Activated gamma-delta T cell (primary cell): ENCODE results near the gene BNC2.
"Not testable (repeated sequence)": the region's sequence is repeated elsewhere in the genome, so short reads cannot be mapped to it uniquely, and the experiment has no call there.

Experiments used
- DNase-seq: peaks from one replicate; lab custom pipeline; 2025; lab: John Stamatoyannopoulos, UW

Gene BNC2

DNA sequence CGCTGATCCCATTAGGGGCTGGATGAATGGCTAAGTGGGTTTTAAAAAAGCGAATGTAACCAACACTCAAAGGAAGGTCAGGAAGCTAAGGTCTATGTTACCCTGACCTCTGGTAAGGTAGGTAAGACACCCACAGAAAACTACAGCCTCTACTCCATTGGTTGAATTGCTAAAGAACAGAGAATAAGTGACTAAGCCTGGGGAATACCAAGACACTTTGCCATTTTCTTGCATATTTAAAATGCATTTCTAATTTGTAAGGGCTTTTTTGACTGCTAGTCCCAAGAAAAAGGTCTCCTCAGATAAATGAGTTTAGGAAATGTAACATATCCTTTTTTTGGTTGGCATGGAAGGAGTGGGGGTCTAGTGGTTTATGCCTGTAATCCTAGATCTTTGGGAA is 368.7 kb downstream of the BNC2 start:
- DNase-seq: no peak

DNA sequence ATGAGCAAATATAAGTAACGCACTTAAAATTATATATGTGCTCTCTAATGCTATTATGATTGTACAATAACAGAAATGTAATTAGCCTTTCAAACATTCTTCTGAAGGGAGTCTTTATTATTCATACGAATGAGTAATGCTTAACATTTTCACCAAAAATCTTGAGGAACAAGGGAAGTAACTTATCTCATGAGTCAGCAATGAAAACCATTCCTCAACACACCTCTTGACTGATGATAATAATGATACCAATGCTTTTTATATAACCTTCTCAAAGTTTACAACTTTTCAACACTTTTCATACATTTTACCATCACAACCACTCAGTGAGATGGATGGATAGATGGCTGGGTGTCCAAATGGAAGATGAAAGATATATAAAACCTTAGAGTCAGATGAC is 369.3 kb downstream of the BNC2 start:
- no peak for DNase-seq

DNA sequence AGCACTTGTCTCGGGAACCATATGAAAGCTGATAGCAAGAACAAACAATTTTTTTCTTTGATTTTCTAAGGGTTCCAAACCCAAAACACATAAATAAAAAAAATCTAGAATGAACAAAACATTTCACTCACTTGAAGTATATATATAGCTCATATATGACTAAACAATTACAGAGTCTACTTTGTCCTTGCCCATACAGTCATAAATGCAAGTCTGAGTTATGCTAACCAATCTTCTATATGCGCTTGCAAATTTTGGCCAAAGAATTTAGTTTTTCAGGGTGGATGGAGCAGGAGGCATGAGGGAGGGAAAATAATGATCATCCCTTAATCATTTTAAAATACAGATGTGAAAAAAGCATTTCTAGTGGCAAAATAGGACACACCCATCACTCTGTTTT is 370.1 kb downstream of the BNC2 start:
- DNase-seq: no peak

DNA sequence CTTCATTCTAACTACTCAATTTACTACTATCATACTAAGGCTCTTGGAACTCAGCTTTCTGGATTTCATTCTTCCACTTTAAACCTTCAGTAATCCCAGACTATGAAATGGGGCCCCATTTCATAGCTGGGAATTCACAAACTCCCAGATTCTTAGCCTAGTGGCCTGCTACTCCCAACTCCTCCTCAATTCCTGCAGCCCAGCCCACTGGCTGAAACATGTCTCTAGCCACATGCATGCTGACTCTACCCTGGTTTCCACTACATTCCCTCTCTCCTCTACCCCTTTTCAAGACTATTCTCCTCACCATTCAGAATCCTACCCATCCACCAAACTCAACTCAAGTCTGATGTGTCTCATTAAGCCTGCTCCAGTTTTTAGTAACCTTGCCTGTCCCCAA is 370.6 kb downstream of the BNC2 start:
- no peak for DNase-seq

DNA sequence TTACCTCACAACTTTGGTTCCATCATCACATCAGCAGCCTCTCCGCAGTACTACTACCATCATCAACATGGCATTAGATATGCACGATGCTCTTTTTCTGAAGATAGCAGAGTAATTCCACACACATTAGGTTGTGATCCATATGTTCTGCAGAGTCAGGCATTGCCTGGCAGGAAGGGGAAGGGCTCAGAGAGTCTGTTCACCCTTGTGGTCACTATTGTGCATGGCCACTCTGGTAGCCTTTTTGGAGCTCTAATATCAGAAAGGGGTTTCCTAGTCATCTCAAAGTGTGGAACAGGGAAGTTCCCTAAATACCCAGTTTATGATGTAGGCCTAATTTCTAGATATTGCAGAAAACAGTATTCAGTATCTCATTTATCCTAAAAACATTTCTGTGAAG is 373.6 kb downstream of the BNC2 start:
- DNase-seq: no peak

DNA sequence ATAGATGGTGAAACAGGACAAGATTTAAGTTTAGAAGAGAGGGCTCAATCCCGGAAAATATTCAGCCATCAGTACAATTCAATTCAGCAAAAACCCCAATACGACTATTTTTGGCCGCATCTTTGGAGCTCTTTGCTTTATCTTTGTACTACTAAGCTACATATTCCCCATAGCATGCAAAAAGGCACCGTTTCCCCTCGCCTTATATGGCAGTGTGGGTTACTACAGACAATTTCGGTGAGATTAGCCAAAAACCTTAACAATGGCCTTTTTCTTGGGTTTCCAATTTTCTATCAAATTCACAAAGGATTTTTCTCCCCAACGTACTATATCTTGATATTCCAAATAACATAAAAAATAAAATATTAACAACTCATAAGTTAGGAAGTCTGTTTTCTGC is 382.6 kb downstream of the BNC2 start:
- DNase-seq: no peak

DNA sequence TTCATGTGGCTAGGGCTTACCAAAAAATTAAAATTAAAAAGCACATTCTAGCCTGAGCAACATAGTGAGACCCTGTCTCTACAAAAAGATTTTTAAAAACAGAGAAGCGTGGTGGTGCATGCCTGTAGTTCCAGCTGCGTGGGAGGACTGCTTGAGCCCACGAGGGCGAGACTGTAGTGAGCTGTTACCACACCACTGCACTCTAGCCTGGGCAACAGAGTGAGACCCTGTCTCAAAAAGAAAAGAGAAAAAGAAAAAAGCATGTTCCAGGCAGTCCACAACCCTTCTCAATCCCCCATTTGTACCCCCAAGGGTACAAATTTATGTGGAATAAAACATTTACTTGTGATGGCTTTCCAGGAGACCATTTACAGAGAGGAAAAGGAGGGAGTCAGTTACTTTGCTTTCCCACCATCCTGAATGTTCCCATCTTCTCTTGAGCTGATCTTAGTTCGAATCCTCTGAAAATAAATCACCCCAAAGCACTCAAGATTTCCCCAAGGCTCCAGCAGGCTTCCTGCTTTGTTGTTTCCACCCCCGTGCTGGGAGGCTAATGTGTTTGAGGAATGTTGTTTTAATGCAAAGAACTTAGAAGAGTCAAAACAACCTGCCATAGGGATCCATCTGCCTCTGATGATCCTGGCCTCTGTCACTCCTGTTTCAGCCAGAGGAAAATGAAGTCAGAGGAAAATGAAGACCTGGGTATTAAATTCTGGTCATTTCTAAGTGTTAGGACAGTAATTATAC is 384.7 kb downstream of the BNC2 start:
- no peak for DNase-seq

DNA sequence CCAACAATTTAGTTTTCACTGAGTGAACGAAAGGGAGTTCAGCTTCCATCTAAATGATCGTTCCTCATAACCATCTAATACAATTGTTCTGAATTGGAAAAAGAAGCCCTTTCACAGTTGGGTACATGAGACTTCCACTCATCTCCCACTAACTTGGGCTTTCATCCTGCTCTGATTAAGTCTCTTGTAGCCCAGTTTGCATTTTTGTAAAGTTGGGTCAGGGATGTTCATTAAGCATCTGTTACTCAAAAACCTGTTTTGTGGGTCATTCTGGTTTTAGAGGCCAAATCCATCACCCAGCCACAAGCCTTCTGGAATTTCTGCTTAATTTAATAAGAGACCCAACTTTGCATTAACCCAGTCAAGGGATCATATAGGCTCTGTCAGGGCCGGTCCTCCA is 385.3 kb downstream of the BNC2 start:
- no peak for DNase-seq

DNA sequence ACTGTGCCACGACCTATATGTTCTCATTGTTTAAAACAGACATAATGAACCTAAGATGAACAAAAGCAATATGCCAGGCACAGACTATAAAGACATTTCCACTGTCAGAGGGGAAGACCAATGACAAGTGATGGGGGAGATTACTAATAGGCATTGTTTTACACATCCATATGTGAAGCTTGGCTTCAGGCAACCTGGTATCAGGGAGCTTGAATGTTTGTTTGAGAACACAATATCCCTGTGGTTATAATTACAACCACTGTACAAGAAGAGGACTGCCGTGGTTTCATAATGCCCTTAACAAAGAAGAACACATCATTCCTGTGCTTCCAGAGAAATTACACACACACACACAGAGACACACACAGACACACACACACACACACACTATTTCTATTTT is 385.7 kb downstream of the BNC2 start:
- DNase-seq: no peak

DNA sequence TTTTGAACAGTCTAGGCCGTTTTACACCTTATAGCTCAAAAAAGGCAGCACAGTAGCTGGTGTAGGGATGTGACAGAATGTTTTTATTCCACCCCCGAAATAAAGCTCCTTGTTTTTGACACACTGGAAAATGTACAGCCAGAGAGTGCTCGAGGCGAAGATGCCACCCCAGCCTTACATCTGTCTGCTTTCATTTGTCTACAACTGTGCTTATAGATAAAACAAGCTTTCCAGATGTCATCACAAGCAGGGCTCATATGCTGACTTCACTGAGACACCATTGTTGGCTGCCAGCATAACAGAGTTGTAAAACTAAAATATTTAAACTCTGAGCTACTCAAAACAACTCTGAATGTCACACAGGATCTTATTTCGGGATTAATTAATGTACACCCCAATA is 386.3 kb downstream of the BNC2 start:
- DNase-seq: no peak

DNA sequence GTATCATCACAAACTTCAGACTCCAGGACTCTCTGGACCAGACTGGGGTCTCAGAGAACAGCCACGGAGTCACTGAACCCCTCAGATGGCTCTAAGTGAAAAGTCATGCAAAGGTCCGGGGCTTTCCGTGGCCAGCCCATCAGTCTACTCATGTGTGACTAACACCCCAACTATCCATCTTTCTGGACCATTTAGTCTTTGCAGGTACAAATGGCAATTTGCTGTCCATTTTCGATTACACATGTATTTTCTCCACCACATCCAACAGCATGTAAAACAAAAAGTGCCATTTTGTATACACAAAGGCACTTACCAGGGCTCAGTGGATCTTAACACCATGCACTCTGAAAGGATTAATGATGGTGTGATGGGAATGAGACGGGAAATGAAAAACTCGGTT is 387.7 kb downstream of the BNC2 start:
- no peak for DNase-seq

DNA sequence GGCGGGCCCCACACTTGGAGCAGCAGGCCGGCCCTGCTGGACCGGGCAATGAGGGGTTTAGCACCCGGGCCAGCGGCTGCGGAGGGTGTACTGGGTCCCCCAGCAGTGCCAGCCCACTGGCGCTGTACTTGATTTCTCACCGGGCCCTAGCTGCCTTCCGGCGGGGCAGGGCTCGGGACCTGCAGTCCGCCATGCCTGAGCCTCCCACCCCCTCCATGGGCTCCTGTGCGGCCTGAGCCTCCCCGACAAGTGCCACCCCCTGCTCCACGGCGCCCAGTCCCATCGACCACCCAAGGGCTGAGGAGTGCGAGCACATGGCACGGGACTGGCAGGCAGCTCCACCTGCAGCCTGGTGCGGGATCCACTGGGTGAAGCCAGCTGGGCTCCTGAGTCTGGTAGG is 389.9 kb downstream of the BNC2 start:
- not testable (repeated sequence) for DNase-seq

DNA sequence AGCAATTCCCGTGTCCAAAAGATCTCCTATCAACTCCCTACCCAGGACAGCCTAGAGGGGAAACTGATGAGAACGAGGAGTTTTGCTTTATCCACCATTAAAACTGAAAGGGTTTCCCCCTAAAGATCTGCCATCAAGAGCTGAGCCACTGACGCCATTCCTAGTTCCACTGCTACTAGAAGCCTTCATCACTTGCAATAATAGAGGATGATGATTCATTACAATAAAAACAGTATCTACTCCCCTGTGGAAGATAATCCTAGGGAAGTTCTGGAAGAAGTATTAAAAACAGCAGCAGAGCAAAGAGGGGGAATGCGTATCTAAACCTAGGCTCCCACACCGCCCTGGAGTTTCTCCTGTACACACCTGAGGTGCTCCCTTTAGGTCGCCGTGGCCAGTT is 394.5 kb downstream of the BNC2 start:
- DNase-seq: no peak

DNA sequence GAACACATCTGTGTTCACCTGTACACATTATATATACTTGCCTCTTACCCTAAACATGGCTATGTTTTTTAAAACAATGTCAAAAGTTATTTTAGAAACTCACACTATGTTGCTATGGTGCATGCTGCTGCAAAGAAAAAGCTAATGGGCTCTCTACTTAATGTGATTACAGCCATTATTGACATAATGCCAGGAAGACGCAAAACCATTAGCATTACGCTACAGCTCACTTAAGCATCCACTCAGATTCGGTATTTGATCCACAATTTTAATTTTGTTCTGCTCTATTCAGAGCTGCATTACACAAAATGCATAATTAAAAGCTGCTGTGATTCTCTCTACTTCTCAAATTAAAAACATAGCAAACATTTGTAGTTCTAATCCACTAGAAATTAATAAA is 395.2 kb downstream of the BNC2 start:
- no peak for DNase-seq

DNA sequence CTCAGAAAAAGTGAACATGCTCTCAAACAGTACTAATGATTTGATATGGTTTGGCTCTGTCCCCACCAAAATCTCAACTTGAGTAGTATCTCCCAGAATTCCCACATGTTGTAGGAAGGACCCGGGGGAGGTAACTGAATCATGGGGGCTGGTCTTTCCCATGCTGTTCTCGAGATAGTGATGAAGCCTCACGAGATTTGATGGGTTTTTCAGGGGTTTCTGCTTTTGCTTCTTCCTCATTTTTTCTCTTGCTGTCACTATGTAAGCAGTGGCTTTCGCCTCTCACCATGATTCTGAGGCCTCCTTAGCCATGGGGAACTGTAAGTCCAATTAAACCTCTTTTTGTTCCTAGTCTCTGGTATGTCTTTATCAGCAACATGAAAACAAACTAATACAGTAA is 401.3 kb downstream of the BNC2 start:
- DNase-seq: no peak

DNA sequence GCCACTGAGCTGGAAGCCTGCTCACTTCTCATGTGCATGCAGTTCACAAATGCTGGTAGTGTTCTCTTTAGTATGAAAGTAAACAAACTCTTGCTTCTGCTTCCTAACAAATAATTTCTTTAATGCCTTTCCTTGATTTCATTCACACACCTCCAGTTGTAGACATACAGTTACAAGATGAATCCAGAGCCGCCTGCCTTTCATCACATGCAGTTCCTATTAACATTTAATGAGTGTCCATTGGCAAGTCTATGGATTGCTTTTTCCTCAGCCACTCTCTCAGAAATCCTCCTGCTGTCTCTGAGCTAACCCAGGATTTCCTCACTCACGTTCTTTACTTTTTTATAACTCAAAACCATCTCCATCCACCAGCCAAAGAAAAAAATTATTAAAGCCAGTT is 408.6 kb downstream of the BNC2 start:
- no peak for DNase-seq

DNA sequence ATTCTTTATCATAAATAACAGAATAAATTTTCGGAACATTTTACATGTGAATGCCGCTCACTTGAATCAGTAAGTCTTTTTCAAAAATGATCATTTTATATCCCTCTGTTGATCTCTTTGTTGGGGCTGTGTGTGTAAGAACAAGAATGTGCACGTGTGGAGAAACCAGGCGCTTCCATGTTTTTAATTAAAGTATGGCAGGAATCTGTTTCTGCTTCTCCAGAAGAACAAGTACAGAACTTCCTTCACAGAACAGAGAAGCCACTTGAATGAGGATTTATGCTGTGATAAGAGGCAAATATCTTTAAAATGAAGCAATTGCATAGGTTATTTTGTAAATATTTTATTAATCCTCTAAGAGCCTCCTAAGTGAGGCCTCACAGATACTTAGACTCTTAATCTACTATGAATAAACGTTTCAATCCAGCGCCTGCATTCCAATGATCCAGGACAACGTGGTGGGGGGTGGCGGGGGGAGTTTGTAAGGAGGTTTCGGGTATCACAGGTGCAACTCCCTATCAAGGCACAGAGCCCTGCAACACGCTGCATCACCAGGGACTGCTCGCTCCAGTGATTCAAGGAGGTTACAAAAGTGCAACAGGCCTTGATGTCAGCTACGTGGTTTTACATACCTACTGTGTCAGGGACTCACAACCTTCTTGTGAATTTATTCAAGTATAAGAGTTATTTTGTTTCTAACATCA is 409.2 kb downstream of the BNC2 start:
- DNase-seq: no peak

DNA sequence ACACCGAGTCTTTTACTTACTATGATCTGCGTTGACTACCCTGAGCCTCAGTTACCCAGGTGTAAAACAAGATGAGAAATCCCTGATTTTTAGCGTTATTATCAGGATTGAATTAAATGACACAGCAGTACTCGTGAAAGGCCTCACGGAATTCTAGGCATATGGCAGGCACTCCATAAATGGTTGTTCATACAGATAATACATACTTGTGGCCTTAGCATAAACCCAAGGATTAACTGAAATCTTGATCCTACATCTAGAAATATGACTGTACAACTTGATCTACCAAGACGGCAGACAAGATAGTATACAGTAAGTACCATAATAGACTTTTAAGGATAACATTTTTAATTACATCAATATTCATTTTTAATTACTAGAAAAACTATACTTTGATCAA is 409.8 kb downstream of the BNC2 start:
- no peak for DNase-seq

DNA sequence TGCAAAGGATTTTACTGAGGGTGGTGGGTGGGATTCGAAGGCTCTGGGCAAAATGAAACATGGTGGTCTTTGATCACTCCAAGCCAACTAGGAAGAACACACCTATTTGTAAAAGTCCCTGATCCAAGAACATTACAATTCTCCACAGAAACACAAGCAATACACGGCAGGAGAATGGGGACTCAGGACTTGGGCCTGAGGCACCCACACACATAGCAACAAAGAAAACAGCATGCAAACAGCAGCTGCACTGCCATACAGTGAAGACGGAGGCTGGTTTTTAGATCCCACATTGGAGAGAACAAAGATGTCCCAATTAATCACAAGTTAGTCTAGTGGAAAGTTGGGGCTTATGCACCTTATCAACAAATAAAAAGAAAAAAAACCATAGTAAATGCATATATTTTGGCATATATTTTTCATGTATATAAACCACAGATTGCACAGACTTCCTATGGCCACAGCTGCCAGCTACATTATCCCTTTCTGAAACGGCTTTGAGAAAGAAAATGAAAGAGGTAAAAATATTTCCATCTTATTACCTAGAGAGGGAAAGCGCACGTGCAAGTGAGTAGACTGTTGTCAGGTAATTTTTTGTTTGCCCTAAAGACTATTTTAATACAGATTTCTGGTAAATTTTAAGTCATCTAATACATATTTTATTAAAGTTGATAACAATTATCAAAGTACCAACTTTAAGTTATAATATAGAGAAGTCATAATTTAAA is 410.9 kb downstream of the BNC2 start:
- no peak for DNase-seq

DNA sequence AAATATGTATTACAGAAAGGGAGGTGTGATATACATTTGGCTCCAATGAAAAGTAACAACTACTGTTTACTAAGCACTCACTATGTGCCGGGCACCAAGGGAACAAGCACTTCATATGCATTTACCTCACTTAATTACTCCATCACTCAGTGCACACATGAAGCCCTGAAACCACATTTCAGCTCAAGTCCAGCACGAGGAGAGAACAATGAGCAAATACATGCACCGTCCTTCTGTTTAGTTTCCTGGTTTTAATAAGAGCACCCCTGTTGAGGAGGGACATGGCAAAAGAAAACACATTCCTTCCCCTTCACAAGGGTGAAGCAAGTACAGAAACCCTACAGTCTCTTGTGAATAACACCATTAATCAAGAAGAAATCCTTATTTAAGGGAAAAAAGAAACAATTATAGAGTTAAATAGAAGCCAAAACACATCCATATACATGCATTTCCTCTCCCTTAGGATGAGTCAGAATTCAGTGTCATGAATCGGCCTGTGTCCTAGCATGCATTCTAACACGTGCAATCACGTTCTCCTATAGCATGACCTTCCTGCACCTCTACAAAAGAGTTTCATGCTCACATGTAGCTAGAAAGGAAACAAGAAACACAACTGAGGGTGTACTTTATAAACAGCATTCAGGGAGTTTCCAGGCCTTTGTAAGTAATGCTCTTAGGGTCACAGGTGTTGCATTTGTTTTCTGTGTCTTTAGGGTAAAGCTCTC is 411.6 kb downstream of the BNC2 start:
- no peak for DNase-seq

DNA sequence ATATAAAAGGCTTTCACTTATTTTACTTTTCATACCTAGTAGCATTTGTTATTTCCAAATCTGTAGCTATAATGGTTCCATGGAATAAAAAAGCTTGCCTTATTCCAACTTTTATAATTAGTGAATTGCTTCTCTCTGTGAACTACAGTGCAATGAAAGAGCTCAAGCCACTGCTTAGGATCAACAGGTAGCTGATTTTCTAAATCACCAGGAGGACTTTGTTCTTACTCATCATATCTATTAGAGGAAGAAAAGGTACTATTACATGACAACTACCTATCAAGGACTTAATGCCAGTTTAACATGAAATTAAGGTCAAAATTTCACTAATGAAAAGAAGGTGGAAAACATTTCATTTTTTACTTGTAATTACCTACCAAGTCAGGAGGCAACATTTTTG is 414.6 kb downstream of the BNC2 start:
- DNase-seq: no peak

DNA sequence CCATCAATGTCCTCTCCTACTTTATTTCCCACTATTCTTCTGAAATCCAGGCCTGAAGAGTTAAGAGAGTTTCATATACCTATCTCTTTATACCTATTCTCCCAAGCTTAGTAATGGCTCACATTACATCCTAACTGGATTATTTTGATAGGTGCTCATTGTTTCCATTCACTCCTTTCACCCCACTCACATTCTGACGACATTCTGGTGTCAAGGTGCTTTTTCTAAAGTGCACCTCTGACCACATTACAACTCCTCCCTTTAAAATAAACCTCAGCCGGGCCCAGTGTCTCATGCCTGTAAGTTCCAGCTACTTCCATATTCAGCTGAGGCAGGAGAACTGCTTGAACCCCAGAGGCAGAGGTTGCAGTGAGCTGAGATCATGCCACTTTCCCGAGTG is 417.1 kb downstream of the BNC2 start:
- DNase-seq: no peak

DNA sequence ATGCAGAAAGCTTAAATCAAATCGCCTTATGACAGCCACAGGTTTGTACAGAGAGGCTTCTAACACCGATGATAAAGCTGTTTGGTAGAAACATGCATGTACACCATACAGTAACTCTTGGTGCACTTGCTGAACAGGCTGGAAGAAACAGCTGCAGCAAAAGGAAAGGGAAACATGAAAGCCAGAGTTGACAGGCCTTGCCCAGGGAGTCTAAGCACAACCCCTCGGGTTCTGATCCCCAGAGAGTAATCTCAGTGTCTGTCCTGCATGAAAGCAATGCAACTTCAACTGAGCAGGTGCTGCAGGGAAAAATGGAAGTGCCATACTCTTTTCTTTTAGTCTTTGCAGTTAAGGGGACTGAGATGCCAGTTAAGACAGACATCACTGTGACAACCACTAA is 419.9 kb downstream of the BNC2 start:
- DNase-seq: no peak
